Right renal pelvis (tissue), 4 donors: ENCODE measurements around the gene OVCH1. TPM values are rescaled to one million over a fixed set of nuclear protein-coding genes. Genes with fewer than 3 reads are reported as not detected.
"Not testable (repeated sequence)": the region's sequence is repeated elsewhere in the genome, so short reads cannot be mapped to it uniquely, and the experiment has no call there.

Experiments used
- DNase-seq, 4 donors: peaks; one replicate each; pipeline ENCODE4 v3.0.0-alpha.2; 2013; ENCODE audit warnings: low read depth in 4 of 4, low spot score in 3 of 4, missing footprints in 1 of 4
- polyA plus RNA-seq, 4 donors: library from polyadenylated mRNA; unstranded; fragments of 120-200 nt; gene quantifications; one replicate each; pipeline ENCODE4 v1.2.1, GENCODE V29; 2013; ENCODE audit not compliant: insufficient read length in 4 of 4

The OVCH1 gene
- polyA plus RNA-seq, 4 donors = 0.18 to 0.49 (median 0.40) TPM

DNA sequence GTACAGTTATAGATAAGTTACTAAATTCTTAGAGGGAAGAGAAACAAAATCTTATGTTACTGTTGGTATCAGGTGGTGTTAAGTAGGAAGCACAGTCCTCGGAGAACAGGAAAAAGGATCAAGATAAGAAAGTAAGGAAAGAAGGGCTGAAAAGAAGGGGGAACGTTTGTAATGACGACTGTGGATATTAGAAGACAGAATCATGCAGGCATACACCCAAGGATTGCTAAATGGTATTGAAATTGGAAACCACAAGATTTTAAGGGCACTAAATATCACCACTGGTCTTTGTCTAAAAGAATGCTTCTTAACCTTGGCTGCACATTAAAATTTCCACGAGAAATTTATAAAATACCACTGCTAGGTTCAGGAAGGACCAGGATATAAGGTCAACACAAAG lies 82.4 kb downstream of the OVCH1 start:
- DNase-seq = no peak

GRCh38 chr12:29414368-29414767 lies 83.1 kb downstream of the OVCH1 start:
- DNase-seq = no peak

DNA sequence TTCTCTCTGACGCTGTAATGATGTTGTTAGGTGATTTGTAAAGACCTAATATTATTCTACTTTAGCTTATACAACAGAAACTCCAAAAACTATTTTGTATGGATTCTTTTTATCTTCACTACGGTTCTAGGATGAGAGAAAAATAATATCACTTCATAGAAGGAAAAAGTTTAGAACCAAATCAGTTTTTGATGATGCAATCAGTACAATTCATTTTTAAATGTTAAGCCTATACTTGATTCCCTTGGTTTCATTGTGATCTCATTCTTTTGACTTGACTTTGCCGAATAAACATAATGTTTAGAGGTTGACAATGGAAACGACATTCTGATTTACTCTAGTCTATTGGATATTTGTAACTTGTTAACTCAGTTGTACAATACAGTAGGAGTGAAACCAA lies 91.9 kb downstream of the OVCH1 start:
- no peak for DNase-seq

DNA sequence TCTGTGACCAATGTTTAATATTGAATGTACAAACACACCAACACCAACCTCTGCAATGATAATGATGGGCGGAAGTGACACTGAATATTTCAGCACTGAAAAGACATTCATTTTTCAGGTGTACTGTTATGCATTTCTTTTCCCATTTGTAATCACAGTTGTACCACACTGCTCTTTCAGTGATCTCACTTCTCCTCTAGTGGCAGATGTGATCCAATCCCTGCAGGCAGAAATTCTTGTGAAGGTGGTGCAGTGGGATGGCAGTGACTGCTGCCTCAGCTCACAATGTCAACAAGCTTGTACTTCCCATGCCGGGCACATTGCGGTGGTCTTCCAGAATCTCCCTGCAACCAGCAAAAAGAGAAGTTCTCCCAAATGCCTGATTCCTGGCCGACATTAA lies 93.5 kb downstream of the OVCH1 start:
- DNase-seq = no peak

GRCh38 chr12:29402437-29402836 lies 95.0 kb downstream of the OVCH1 start:
- DNase-seq = no peak

DNA sequence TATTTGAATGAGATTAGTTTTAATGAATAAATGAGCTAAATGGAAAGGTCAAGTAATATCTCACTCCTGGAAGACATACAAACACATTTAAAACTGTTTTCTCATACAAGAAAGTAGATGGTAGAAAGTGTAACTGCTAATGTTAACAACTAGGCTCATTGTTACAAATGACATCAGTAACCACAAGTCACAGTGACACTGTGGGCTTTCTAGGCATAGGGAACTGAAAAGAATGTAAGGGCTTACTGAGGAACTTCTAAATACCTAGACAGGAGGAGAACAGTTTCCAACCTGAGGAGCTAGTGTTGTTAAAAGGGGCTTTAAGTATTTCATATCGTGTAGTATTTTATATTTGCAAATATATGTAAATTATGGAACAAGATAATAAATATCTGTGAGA lies 99.0 kb downstream of the OVCH1 start:
- DNase-seq = no peak

DNA sequence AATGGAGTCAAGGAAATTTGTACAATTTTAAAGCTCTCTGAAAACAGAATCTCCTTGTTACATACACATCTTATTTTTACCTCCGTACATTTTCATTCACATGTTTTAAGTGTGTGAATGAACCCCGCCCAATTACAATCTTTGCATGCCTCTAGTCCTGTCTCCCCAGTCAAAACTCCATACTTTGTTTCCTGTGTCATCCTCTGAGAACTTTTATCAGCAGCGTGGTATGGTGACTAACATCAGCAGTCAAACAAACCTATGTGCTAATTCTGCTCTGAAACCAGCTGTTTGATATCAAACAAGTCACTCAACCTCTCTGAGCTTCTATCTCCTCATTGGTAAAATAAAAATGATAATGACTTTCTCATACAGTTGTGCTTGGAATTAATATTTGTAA lies 100.7 kb downstream of the OVCH1 start:
- no peak for DNase-seq

DNA sequence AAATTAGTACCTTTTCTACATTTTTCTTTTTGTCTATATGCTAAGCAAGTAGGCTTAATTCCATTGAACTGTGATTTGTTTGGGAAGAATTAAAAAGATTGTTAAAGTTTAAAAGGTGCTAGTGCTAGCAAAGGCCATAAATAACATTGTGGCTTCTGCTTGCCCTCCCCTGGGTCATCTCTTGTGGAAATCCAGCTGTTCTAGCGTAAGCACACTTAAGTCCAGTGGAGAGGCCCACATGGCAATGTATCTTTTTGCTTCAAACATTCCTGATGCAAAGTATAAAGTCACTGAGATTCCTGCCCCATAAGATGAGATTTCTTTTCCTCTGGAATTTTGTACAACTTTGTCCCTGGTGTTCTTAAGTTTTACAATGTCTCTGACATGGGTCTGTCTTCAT lies 102.1 kb downstream of the OVCH1 start:
- no peak for DNase-seq

GRCh38 chr12:29390419-29390818 lies 107.1 kb downstream of the OVCH1 start:
- not testable (repeated sequence) for DNase-seq

DNA sequence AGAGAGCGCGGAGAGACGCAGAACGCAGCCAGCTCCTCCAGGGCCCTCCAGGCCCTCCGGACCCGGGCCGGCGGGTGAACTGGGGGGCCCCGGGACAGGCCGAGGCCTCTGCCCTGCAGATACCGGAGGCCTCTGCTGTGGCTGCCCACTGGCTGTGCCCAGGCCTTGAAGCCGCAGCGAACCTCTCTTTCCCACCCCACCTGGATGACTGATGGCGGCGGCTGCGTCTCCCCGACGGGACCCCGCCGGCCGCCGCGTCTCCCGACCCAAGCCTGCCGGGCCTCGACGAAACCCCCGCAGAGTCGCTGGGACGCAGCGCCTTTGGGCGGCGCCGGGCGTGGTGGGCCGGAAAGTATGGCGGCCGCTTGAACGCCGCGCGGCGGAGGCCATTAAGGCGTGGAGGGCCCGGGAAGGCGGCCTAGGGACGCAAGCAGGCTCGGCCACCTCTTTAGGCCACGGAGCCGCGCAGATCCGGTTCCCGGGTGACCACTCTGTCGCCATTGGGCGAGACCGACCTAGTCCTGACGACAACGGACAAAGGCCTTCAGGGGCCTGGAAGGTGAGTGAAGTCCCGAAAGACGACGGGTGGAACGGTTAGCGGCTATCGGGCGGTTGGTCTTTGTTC lies 108.1 kb downstream of the OVCH1 start:
- no peak for DNase-seq

DNA sequence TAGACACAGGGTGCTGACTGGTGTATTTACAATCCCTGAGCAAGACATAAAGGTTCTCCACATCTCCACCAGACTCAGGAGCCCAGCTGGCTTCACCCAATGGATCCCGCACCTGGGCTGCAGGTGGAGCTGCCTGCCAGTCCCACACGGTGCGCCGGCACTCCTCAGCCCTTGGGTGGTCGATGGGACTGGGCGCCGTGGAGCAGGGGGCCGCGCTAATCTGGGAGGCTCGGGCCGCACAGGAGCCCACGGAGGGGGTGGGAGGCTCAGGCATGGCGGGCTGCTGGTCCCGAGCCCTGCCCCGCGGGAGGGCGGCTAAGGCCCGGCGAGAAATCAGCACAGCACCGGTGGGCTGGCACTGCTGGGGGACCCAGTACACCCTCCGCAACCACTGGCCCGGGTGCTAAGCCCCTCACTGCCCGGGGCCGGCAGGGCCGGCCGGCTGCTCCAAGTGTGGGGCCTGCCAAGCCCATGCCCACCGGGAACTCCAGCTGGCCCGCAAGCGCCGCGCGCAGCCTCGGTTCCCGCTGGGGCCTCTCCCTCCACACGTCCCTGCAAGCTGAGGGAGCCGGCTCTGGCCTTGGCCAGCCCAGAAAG lies 111.3 kb downstream of the OVCH1 start:
- DNase-seq = not testable (repeated sequence)

- not testable (repeated sequence) for DNase-seq
These were observed 112.3 kb downstream of the OVCH1 start for GRCh38 chr12:29385194-29385593.

- DNase-seq = no peak
These were observed 115.2 kb downstream of the OVCH1 start for GRCh38 chr12:29382251-29382650.

DNA sequence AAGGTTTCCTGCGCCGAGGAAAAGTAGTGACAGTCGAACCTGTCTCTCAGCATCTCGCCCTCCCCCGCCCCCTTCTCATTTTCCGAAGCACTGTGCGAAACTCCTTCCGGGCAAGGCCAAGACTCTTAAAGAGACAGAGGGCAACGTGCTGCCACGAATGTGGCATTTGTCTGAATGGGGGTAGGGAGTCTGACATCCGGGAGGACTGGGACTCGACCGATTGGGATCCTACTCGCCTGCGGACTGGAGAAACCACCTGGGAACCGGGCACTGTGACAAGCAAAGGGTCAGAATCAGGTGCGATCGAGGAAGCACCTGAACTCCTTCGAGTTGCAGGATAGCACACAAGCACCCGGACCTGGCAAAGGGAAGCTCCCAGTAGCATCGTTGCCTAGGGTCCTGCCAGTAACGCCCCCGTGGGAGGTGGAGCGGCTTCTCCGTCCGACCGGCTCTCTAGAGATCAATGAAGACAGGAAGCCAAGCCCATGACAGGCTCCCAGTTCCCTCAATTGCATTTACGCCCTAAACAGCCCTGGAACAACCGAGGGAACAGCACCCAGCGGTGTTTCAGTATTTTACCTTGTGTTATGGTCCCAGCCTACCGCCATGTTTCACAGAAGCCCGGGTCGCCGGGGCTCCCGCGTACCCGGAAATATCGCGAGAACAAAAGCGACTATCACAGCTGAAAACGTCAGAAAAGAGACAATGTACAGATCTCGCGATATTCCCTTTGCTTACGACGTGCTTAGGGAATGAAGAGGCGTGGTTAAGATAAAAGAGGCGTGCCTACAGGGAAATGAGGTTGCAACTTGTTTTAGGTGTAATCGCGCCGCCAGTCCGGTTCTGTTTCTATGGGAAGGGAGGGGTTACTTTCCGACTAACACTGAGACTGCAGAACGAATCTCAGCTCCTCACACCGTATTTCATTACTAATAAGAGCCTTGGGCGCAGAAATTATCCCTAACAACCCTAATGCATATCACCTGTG lies 116.7 kb downstream of the OVCH1 start, which contains the start of gene ERGIC2:
Gene ERGIC2 (minus strand): TSS at position 637 of the 988 bp plus-strand sequence. CDS start 9,539 bp downstream, outside the sequence.
- DNase-seq = peak; percentile 94 to 99 (median 98)

Other genes starting within 250 kb of the OVCH1 start
- gene ERGIC2, start 116.5 kb downstream of the OVCH1 start, polyA plus RNA-seq = 100 to 1,000 TPM; 100 to 123 (median 119) TPM